ENCODE results near the gene SRSF10.
A peak's percentile ranks its signal among the peaks of the same experiment; 100 is the strongest.

SRSF10 gene

GRCh38 chr1:23927097-23927496 is 53.0 kb downstream of the SRSF10 start:
- DNase-seq (ENCODE audit: low spot score): no peak
- H3K4me3 ChIP-seq: no peak overlapping the region
- TF ChIP-seq CTCF (IDR thresholded peaks at IDR 0.05): no peak
- H3K27ac ChIP-seq: no peak overlapping the region

GRCh38 chr1:23925279-23925678 is 54.8 kb downstream of the SRSF10 start:
- no peak for TF ChIP-seq CTCF (IDR thresholded peaks at IDR 0.05)

GRCh38 chr1:23924601-23925000 is 55.5 kb downstream of the SRSF10 start:
- DNase-seq (ENCODE audit: low spot score): no peak
- no peak for TF ChIP-seq CTCF (IDR thresholded peaks at IDR 0.05)
- Histone ChIP-seq H3K4me3 (no peak overlapping the region), H3K27ac (peak overlapping the region; percentile 40 to 80)

More at GRCh38 chr1:23925279-23925678, 54.8 kb downstream of the SRSF10 start:
- DNase-seq (ENCODE audit: low spot score): no peak
- Histone ChIP-seq H3K27ac (no peak overlapping the region), H3K4me3 (no peak overlapping the region)

- H3K4me3 ChIP-seq: no peak overlapping the region
- peak overlapping the region; percentile 40 to 80 for H3K27ac ChIP-seq
- DNase-seq (ENCODE audit: low spot score): no peak
- TF ChIP-seq CTCF (IDR thresholded peaks at IDR 0.05): no peak
Measured at GRCh38 chr1:23923592-23924499, 56.3 kb downstream of the SRSF10 start.

- TF ChIP-seq CTCF (IDR thresholded peaks at IDR 0.05): no peak
- Histone ChIP-seq H3K4me3 (no peak overlapping the region), H3K27ac (peak overlapping the region; percentile 48 to 69)
- no peak for DNase-seq (ENCODE audit: low spot score)
Measured at GRCh38 chr1:23922321-23922943, 57.7 kb downstream of the SRSF10 start.

GRCh38 chr1:23916209-23917131 is 63.7 kb downstream of the SRSF10 start:
- Histone ChIP-seq H3K27ac (no peak overlapping the region), H3K4me3 (no peak overlapping the region)
- peak; percentile 54 for TF ChIP-seq CTCF (IDR thresholded peaks at IDR 0.05)
- no peak for DNase-seq (ENCODE audit: low spot score)

Data from coronary artery (tissue), 2 donors.